ENCODE data around the gene PTPRN2. TPM values are rescaled to one million over a fixed set of nuclear protein-coding genes. Genes with fewer than 3 reads are reported as not detected.

Gene PTPRN2
- total RNA-seq, 2 donors from 2014 or later = 26.1 to 55.5 TPM

DNA sequence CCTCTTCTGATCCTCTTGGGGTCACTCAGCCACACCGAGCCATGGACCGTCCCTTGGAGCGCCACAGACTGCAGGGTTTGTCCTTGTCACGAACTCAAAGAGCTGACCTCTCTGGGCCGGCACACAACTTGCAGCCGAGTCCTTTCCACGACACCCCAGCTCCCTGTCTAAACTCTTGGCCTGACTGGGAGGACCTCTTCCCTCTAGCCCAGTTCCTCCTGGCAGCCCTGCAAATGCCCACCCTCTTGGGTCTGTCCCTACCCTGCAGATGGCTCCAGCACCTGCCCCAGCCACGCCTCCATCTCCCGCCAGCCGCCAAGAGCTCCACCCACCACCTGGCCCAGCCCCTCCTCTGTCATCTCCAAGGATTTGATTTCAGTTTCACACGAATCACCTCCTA lies 911.6 kb downstream of the PTPRN2 start:
- no peaks in the 10 kb centered on the region for H3K9me3 ChIP-seq
- no peaks in the 10 kb centered on the region for H3K36me3 ChIP-seq
- WGBS = 87% methylated on average over 11 of the region's 11 CpGs
- no peaks in the 10 kb centered on the region for H3K4me1 ChIP-seq (replicated peaks)
- TF ChIP-seq POLR2AphosphoS5 (IDR thresholded peaks at IDR 0.05) (no peak), POLR2A (IDR thresholded peaks at IDR 0.05) (no peak)
- TF ChIP-seq, protein P1, sequence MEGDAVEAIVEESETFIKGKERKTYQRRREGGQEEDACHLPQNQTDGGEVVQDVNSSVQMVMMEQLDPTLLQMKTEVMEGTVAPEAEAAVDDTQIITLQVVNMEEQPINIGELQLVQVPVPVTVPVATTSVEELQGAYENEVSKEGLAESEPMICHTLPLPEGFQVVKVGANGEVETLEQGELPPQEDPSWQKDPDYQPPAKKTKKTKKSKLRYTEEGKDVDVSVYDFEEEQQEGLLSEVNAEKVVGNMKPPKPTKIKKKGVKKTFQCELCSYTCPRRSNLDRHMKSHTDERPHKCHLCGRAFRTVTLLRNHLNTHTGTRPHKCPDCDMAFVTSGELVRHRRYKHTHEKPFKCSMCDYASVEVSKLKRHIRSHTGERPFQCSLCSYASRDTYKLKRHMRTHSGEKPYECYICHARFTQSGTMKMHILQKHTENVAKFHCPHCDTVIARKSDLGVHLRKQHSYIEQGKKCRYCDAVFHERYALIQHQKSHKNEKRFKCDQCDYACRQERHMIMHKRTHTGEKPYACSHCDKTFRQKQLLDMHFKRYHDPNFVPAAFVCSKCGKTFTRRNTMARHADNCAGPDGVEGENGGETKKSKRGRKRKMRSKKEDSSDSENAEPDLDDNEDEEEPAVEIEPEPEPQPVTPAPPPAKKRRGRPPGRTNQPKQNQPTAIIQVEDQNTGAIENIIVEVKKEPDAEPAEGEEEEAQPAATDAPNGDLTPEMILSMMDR (IDR thresholded peaks at IDR 0.05) = no peak
- H3K27me3 ChIP-seq (replicated peaks; ENCODE audit: insufficient read depth) = peaks cover 2% of the 10 kb centered on the region
- no peak overlapping the region for H3K4me3 ChIP-seq
- H3K27ac ChIP-seq = no peak overlapping the region
- no peak for DNase-seq (ENCODE audit: low spot score)
- intact Hi-C loops (cut with DNase I) = no loop called here

DNA sequence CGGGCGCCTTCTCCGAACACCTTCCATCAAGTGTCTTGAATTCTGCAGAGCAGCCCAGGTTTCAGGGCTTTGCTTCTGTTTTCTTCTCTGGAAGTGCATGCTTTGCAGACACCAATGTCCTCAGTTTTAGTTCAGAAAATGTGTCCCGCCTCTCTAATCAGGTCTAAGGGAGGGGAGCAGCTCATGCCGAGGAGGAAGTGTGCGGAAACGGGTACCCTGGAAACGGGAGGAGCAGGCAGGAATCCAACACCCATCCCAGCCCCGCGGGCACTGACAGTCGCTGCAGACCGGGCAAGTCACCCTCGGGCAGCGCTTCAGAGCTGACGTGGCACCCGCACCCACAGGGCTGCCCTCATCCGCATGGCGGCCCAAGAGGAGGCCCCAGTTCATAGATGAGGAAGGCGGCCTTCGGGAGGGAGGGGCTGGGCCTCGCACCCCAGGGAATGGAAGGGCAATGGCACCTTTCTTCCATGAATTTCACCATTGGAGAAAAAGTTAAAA lies 912.1 kb downstream of the PTPRN2 start:
- no peak for DNase-seq (ENCODE audit: low spot score)
- intact Hi-C loops (cut with DNase I) = no loop called here
- Histone ChIP-seq H3K27ac (no peak overlapping the region), H3K36me3 (no peaks in the 10 kb centered on the region), H3K27me3 (replicated peaks; ENCODE audit: insufficient read depth) (peaks cover 2% of the 10 kb centered on the region), H3K4me1 (replicated peaks) (no peaks in the 10 kb centered on the region), H3K9me3 (no peaks in the 10 kb centered on the region), H3K4me3 (no peak overlapping the region)
- TF ChIP-seq POLR2A (IDR thresholded peaks at IDR 0.05) (no peak), POLR2AphosphoS5 (IDR thresholded peaks at IDR 0.05) (no peak)
- TF ChIP-seq, protein P1 (IDR thresholded peaks at IDR 0.05) = no peak
- WGBS = 79% methylated on average over 21 of the region's 21 CpGs

DNA sequence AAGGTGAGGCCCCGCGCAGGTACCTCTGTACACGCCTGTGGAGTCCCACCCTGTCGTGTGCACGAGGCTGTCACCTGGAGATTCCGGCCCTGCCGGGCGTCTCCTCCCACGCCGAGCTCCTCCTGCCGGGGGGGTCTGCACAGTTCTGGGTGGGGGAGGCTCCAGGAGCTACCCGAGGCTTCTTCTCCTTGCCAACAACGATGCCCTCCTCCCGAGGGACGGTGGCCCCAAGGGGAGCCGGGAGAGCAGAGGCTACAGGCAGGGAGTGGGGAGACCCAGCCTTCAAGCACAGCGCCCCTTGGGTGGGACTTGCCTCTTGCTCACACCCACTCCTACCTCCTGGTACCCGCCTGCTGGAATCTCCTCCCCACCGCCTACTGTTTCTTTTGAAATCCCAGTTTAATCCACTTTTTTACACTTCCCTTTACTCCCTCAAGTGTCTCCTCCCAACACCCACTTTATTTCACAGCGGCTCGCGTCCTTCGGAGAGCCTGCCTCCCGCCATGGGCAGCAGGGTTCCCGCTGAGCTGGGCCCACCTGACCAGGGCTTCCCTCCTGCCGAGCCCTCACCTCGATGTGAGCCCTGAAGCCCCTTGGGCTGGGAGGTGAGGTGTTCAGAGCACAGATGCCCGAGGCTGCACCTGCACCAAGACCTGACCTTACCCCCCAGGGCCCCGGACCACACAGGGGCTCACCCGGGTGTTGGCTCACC lies 912.8 kb downstream of the PTPRN2 start:
- H3K4me1 ChIP-seq (replicated peaks) = no peaks in the 10 kb centered on the region
- WGBS = 76% methylated on average over 30 of the region's 30 CpGs
- H3K27me3 ChIP-seq (replicated peaks; ENCODE audit: insufficient read depth) = peaks cover 2% of the 10 kb centered on the region
- TF ChIP-seq POLR2AphosphoS5 (IDR thresholded peaks at IDR 0.05) (no peak), POLR2A (IDR thresholded peaks at IDR 0.05) (no peak)
- TF ChIP-seq, protein P1 (IDR thresholded peaks at IDR 0.05) = no peak
- intact Hi-C loops (cut with DNase I) = no loop called here
- H3K27ac ChIP-seq = no peak overlapping the region
- H3K4me3 ChIP-seq = no peak overlapping the region
- no peaks in the 10 kb centered on the region for H3K36me3 ChIP-seq
- no peak for DNase-seq (ENCODE audit: low spot score)
- no peaks in the 10 kb centered on the region for H3K9me3 ChIP-seq

DNA sequence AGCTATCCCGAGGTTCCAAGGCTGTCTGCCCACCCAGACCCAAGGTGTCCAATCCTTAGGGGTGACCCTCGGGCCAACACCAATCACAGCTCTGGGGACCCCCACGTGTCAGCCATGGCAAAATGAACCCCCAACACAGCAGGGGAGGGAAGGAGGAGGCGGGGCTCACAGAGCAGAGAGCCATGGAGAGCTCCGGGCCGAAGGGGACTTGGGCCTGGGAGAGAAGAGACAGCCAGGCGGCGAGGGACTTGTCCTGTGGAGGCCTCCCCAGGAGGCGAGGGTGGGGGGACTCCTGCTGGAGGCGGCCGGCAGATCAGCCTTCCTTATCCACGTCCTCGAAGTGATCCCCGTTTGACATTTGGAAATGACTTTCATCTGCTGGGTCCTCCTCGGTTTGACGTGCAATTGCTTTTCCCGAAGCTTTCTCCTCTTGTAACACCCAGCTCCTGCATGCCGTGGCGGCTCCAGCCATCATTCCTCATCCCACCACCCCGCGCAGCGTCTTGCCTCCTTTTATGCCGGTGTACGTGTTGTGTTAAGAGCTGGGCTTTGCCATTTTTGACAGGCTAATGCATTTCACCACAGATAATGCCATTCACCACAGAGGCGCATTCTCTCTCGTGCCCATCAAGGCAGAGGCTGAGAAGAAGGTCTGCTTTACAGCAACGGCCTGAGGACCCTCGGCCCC lies 913.5 kb downstream of the PTPRN2 start:
- Histone ChIP-seq H3K27ac (no peak overlapping the region), H3K9me3 (no peaks in the 10 kb centered on the region), H3K4me3 (no peak overlapping the region), H3K27me3 (replicated peaks; ENCODE audit: insufficient read depth) (no peaks in the 10 kb centered on the region), H3K36me3 (no peaks in the 10 kb centered on the region), H3K4me1 (replicated peaks) (no peaks in the 10 kb centered on the region)
- no peak for TF ChIP-seq POLR2A (IDR thresholded peaks at IDR 0.05)
- TF ChIP-seq, protein P1 (IDR thresholded peaks at IDR 0.05) = no peak
- intact Hi-C loops (cut with DNase I) = no loop called here
- 84% methylated on average over 28 of the region's 28 CpGs for WGBS
- no peak for DNase-seq (ENCODE audit: low spot score)
